ENCODE measurements around the gene TGFBR3. TPM values are rescaled to one million over a fixed set of nuclear protein-coding genes. Genes with fewer than 3 reads are reported as not detected.

Gene TGFBR3
- total RNA-seq, 1 donor from 2014 or later = 2.5 TPM

- H3K4me3 Mint-ChIP-seq (ENCODE audit: unreplicated experiment) = no peak overlapping the region
- H3K27me3 Mint-ChIP-seq (ENCODE audit: low read depth, unreplicated experiment) = peaks cover 4% of the 10 kb centered on the region
- no peaks in the 10 kb centered on the region for H4K20me1 ChIP-seq (ENCODE audit: insufficient read depth, low read length)
- no peak for TF ChIP-seq EZH2 (IDR thresholded peaks at IDR 0.05; ENCODE audit: insufficient read depth, low read length)
- TF ChIP-seq, protein P1, sequence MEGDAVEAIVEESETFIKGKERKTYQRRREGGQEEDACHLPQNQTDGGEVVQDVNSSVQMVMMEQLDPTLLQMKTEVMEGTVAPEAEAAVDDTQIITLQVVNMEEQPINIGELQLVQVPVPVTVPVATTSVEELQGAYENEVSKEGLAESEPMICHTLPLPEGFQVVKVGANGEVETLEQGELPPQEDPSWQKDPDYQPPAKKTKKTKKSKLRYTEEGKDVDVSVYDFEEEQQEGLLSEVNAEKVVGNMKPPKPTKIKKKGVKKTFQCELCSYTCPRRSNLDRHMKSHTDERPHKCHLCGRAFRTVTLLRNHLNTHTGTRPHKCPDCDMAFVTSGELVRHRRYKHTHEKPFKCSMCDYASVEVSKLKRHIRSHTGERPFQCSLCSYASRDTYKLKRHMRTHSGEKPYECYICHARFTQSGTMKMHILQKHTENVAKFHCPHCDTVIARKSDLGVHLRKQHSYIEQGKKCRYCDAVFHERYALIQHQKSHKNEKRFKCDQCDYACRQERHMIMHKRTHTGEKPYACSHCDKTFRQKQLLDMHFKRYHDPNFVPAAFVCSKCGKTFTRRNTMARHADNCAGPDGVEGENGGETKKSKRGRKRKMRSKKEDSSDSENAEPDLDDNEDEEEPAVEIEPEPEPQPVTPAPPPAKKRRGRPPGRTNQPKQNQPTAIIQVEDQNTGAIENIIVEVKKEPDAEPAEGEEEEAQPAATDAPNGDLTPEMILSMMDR (IDR thresholded peaks at IDR 0.05; ENCODE audit: insufficient read depth, low read depth, low read length) = no peak
- no peaks in the 10 kb centered on the region for H3K79me2 ChIP-seq (ENCODE audit: insufficient read depth, low read length)
- peaks cover 7% of the 10 kb centered on the region for H3K4me1 ChIP-seq (ENCODE audit: insufficient read depth, low read length)
- peak overlapping the region; percentile 62 for H3K4me2 ChIP-seq (ENCODE audit: low read length)
- no peaks in the 10 kb centered on the region for H3K9me3 Mint-ChIP-seq (ENCODE audit: unreplicated experiment)
- H3K9ac ChIP-seq (ENCODE audit: low read length) = no peak overlapping the region
- DNase-seq (ENCODE audit: low read depth) (peak; percentile 79), FAIRE-seq (peak; percentile 5)
- H3K27ac Mint-ChIP-seq (ENCODE audit: unreplicated experiment) = no peak overlapping the region
- no peaks in the 10 kb centered on the region for H3K36me3 ChIP-seq (ENCODE audit: insufficient read depth, low read length)
- no peaks in the 10 kb centered on the region for H3K9me3 ChIP-seq (ENCODE audit: insufficient read depth, low read depth, low read length)
- H3K4me3 ChIP-seq (ENCODE audit: insufficient read depth, low read depth, low read length) = no peak overlapping the region
- peak overlapping the region; percentile 13 for H2AFZ ChIP-seq (ENCODE audit: low read depth, low read length)
- H3K4me1 Mint-ChIP-seq (ENCODE audit: low read depth, unreplicated experiment) = peaks cover 6% of the 10 kb centered on the region
- no peaks in the 10 kb centered on the region for H3K27me3 ChIP-seq (ENCODE audit: insufficient read depth, low read length)
- peak overlapping the region; percentile 28 for H3K27ac ChIP-seq (ENCODE audit: low read depth, low read length)
- no peaks in the 10 kb centered on the region for H3K36me3 Mint-ChIP-seq (ENCODE audit: low read depth, unreplicated experiment)
Observed at GRCh38 chr1:91781371-91781825, 104.6 kb downstream of the TGFBR3 start.

- H3K4me3 ChIP-seq (ENCODE audit: insufficient read depth, low read depth, low read length) = no peak overlapping the region
- H3K4me2 ChIP-seq (ENCODE audit: low read length) = no peak overlapping the region
- H3K27me3 Mint-ChIP-seq (ENCODE audit: low read depth, unreplicated experiment) = peaks cover 4% of the 10 kb centered on the region
- DNase-seq (ENCODE audit: low read depth) (no peak), FAIRE-seq (no peak)
- H3K4me1 ChIP-seq (ENCODE audit: insufficient read depth, low read length) = peaks cover 7% of the 10 kb centered on the region
- H3K79me2 ChIP-seq (ENCODE audit: insufficient read depth, low read length) = no peaks in the 10 kb centered on the region
- no peaks in the 10 kb centered on the region for H3K27me3 ChIP-seq (ENCODE audit: insufficient read depth, low read length)
- peaks cover 6% of the 10 kb centered on the region for H3K4me1 Mint-ChIP-seq (ENCODE audit: low read depth, unreplicated experiment)
- H3K27ac ChIP-seq (ENCODE audit: low read depth, low read length) = no peak overlapping the region
- no peak overlapping the region for H3K27ac Mint-ChIP-seq (ENCODE audit: unreplicated experiment)
- H3K9ac ChIP-seq (ENCODE audit: low read length) = no peak overlapping the region
- H3K36me3 ChIP-seq (ENCODE audit: insufficient read depth, low read length) = no peaks in the 10 kb centered on the region
- no peaks in the 10 kb centered on the region for H3K36me3 Mint-ChIP-seq (ENCODE audit: low read depth, unreplicated experiment)
- no peak overlapping the region for H2AFZ ChIP-seq (ENCODE audit: low read depth, low read length)
- no peaks in the 10 kb centered on the region for H3K9me3 ChIP-seq (ENCODE audit: insufficient read depth, low read depth, low read length)
- H3K9me3 Mint-ChIP-seq (ENCODE audit: unreplicated experiment) = no peaks in the 10 kb centered on the region
- H3K4me3 Mint-ChIP-seq (ENCODE audit: unreplicated experiment) = no peak overlapping the region
- H4K20me1 ChIP-seq (ENCODE audit: insufficient read depth, low read length) = no peaks in the 10 kb centered on the region
- TF ChIP-seq EZH2 (IDR thresholded peaks at IDR 0.05; ENCODE audit: insufficient read depth, low read length) = no peak
- TF ChIP-seq, protein P1 (IDR thresholded peaks at IDR 0.05; ENCODE audit: insufficient read depth, low read depth, low read length) = no peak
Observed at GRCh38 chr1:91779548-91780021, 106.4 kb downstream of the TGFBR3 start.

DNA sequence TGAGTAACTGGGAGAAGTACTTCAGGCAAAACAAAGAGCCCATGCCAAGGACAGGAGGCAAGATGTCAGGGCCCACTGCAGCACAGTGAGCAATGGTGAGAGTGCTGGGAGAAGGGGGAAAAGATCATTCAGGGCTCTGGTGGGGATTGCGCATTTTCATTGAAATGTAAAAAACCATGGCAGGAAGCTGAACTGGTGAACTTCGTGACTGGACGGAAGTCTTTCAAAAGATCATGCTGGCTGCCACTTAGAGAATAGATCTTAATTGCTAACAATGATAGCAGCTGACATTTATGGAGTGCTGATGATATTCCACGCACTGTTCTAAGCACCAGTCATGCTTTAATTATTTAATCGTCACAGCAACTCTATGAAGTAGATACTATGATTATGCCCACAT is 107.0 kb downstream of the TGFBR3 start:
- Histone ChIP-seq H3K4me1 (ENCODE audit: insufficient read depth, low read length) (peaks cover 7% of the 10 kb centered on the region), H2AFZ (ENCODE audit: low read depth, low read length) (no peak overlapping the region), H3K9me3 (ENCODE audit: insufficient read depth, low read depth, low read length) (no peaks in the 10 kb centered on the region), H3K9ac (ENCODE audit: low read length) (no peak overlapping the region), H4K20me1 (ENCODE audit: insufficient read depth, low read length) (no peaks in the 10 kb centered on the region), H3K27me3 (ENCODE audit: insufficient read depth, low read length) (no peaks in the 10 kb centered on the region), H3K4me3 (ENCODE audit: insufficient read depth, low read depth, low read length) (no peak overlapping the region), H3K36me3 (ENCODE audit: insufficient read depth, low read length) (no peaks in the 10 kb centered on the region), H3K4me2 (ENCODE audit: low read length) (no peak overlapping the region), H3K79me2 (ENCODE audit: insufficient read depth, low read length) (no peaks in the 10 kb centered on the region), H3K27ac (ENCODE audit: low read depth, low read length) (no peak overlapping the region)
- no peak overlapping the region for H3K4me3 Mint-ChIP-seq (ENCODE audit: unreplicated experiment)
- peaks cover 8% of the 10 kb centered on the region for H3K4me1 Mint-ChIP-seq (ENCODE audit: low read depth, unreplicated experiment)
- H3K27me3 Mint-ChIP-seq (ENCODE audit: low read depth, unreplicated experiment) = peaks cover 4% of the 10 kb centered on the region
- H3K9me3 Mint-ChIP-seq (ENCODE audit: unreplicated experiment) = no peaks in the 10 kb centered on the region
- no peaks in the 10 kb centered on the region for H3K36me3 Mint-ChIP-seq (ENCODE audit: low read depth, unreplicated experiment)
- FAIRE-seq = no peak
- DNase-seq (ENCODE audit: low read depth) = no peak
- TF ChIP-seq, protein P1 (IDR thresholded peaks at IDR 0.05; ENCODE audit: insufficient read depth, low read depth, low read length) = no peak
- no peak for TF ChIP-seq EZH2 (IDR thresholded peaks at IDR 0.05; ENCODE audit: insufficient read depth, low read length)
- no peak overlapping the region for H3K27ac Mint-ChIP-seq (ENCODE audit: unreplicated experiment)

All from astrocyte (in vitro differentiated cells and primary cell).